GM12891 (cell line): ENCODE measurements around the gene GRK3.

Experiments used
- PAX5 ChIP-seq: IDR thresholded peaks from 2 replicates; pipeline ENCODE4 v1.6.1; 2011; ENCODE audit warnings: low read length, moderate library complexity, mild to moderate bottlenecking; ENCODE audit not compliant: insufficient read depth, severe bottlenecking
- POLR2A ChIP-seq: IDR thresholded peaks from 2 replicates; pipeline ENCODE4 v1.6.1; 2011; ENCODE audit warnings: low read depth, low read length, control low read depth
- POLR2AphosphoS5 ChIP-seq: IDR thresholded peaks from 2 replicates; pipeline ENCODE4 v1.6.1; 2011; ENCODE audit warnings: low read depth, low read length, control low read depth
- POU2F2 ChIP-seq: IDR thresholded peaks from 2 replicates; pipeline ENCODE4 v1.6.1; 2011; ENCODE audit warnings: low read depth, mild to moderate bottlenecking, control low read depth, low read length, moderate library complexity
- SPI1 ChIP-seq: IDR thresholded peaks from 2 replicates; pipeline ENCODE4 v1.6.1; 2011; ENCODE audit warnings: low read depth, low read length, control low read depth
- TAF1 ChIP-seq: IDR thresholded peaks from 2 replicates; pipeline ENCODE4 v1.6.1; 2011; ENCODE audit warnings: low read depth, low read length, control low read depth

DNA sequence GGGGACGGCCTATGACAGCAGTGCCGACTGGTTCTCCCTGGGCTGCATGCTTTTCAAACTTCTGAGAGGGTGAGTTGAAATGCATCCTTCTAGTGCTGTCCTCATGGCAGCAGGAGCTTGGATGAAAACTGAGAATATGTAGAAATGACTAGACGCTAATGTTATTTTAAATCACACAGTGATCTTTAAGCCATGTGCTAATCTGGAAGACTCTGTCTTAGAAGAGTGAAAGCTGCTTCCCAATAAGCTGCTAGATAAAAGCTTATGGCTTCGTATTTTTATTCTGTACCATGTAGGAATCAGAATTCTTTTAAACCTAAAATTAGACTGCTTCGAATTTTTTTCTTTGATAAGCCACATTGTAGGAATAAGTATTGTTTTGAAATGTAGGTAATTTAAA lies 130.7 kb downstream of the GRK3 start:
- no peak for TF ChIP-seq POLR2A
- no peak for TF ChIP-seq TAF1
- no peak for TF ChIP-seq POLR2AphosphoS5
- no peak for TF ChIP-seq POU2F2
- TF ChIP-seq SPI1: no peak
- TF ChIP-seq PAX5: no peak
